ENCODE data around the gene NUBP2. TPM values are rescaled to one million over a fixed set of nuclear protein-coding genes. Genes with fewer than 3 reads are reported as not detected.

Gene NUBP2
- total and polyA plus RNA-seq, 2 experiments from 2014 or later = 79.4 to 175 TPM

DNA sequence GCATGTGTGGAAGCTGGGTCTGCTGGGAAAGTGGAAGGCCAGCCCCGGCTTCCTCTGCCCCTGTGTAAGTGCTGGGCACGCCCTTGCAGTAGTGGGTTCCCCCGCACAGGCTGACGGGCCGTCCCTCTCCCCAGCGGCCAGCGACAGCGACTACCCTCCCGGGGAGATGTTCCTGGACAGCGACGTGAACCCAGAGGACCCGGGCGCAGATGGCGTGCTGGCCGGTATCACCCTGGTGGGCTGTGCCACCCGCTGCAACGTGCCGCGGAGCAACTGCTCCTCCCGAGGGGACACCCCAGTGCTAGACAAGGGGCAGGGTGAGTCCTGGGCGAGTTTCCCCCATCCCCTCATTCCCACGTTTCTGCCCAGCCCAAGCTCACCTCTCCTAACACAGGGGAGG lies 16.9 kb upstream of the NUBP2 start:
- Histone ChIP-seq H3K27me3 (ENCODE audit: insufficient read depth) (no peaks in the 10 kb centered on the region), H2AFZ (no peak overlapping the region), H3K4me3 (no peak overlapping the region), H3F3A (replicated peaks; ENCODE audit: low read depth) (peaks cover 8% of the 10 kb centered on the region; the same call in 1 of the 2 replicates), H3K4me1 (ENCODE audit: insufficient read depth) (peaks cover 4% of the 10 kb centered on the region), H3K9me2 (ENCODE audit: insufficient read depth) (no peaks in the 10 kb centered on the region), H3K79me2 (replicated peaks; ENCODE audit: insufficient read depth) (no peaks in the 10 kb centered on the region), H3K4me2 (no peak overlapping the region), H3K27ac (ENCODE audit: low read depth) (no peak overlapping the region), H4K20me1 (replicated peaks; ENCODE audit: insufficient read depth) (no peaks in the 10 kb centered on the region; the same call in 1 of the 2 replicates), H3K36me3 (ENCODE audit: insufficient read depth) (no peaks in the 10 kb centered on the region)
- no peaks in the 10 kb centered on the region for H3K9me3 Mint-ChIP-seq
- peaks cover 18% of the 10 kb centered on the region; the same call in 2 of the 3 replicates for H3K36me3 Mint-ChIP-seq (ENCODE audit: low read depth)
- DNase-seq (ENCODE audit: low spot score) = no peak
- H3K27me3 Mint-ChIP-seq (ENCODE audit: insufficient read depth, low read depth, poor library complexity) = peaks cover 18% of the 10 kb centered on the region
- H3K27ac Mint-ChIP-seq = no peak overlapping the region
- ATAC-seq = no peak
- peaks cover 5% of the 10 kb centered on the region for H3K4me1 Mint-ChIP-seq
- no peak overlapping the region for H3K4me3 Mint-ChIP-seq
- TF ChIP-seq POLR2AphosphoS5 (IDR thresholded peaks at IDR 0.05; ENCODE audit: low read depth) = no peak
- no peak for TF ChIP-seq EZH2phosphoT487 (IDR thresholded peaks at IDR 0.05; ENCODE audit: unreplicated experiment)
- TF ChIP-seq ZNF114 (CRISPR knock-in tag; IDR thresholded peaks at IDR 0.05) = no peak
- TF ChIP-seq ZNF331 (CRISPR knock-in tag; IDR thresholded peaks at IDR 0.05; ENCODE audit: low read depth) = no peak
- no peak for TF ChIP-seq EZH2 (IDR thresholded peaks at IDR 0.05; ENCODE audit: low read depth, unreplicated experiment)
- TF ChIP-seq STAT1 (IDR thresholded peaks at IDR 0.05; ENCODE audit: unreplicated experiment) = no peak
- TF ChIP-seq, protein P1, sequence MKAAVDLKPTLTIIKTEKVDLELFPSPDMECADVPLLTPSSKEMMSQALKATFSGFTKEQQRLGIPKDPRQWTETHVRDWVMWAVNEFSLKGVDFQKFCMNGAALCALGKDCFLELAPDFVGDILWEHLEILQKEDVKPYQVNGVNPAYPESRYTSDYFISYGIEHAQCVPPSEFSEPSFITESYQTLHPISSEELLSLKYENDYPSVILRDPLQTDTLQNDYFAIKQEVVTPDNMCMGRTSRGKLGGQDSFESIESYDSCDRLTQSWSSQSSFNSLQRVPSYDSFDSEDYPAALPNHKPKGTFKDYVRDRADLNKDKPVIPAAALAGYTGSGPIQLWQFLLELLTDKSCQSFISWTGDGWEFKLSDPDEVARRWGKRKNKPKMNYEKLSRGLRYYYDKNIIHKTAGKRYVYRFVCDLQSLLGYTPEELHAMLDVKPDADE (IDR thresholded peaks at IDR 0.05) = no peak
- no peak for TF ChIP-seq NANOG (IDR thresholded peaks at IDR 0.05; ENCODE audit: borderline replicate concordance)
- TF ChIP-seq, protein P2, sequence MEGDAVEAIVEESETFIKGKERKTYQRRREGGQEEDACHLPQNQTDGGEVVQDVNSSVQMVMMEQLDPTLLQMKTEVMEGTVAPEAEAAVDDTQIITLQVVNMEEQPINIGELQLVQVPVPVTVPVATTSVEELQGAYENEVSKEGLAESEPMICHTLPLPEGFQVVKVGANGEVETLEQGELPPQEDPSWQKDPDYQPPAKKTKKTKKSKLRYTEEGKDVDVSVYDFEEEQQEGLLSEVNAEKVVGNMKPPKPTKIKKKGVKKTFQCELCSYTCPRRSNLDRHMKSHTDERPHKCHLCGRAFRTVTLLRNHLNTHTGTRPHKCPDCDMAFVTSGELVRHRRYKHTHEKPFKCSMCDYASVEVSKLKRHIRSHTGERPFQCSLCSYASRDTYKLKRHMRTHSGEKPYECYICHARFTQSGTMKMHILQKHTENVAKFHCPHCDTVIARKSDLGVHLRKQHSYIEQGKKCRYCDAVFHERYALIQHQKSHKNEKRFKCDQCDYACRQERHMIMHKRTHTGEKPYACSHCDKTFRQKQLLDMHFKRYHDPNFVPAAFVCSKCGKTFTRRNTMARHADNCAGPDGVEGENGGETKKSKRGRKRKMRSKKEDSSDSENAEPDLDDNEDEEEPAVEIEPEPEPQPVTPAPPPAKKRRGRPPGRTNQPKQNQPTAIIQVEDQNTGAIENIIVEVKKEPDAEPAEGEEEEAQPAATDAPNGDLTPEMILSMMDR (conservative IDR thresholded peaks at IDR 0.05; ENCODE audit: low read depth in 2 of 2) = no peak
- TF ChIP-seq, protein P3, sequence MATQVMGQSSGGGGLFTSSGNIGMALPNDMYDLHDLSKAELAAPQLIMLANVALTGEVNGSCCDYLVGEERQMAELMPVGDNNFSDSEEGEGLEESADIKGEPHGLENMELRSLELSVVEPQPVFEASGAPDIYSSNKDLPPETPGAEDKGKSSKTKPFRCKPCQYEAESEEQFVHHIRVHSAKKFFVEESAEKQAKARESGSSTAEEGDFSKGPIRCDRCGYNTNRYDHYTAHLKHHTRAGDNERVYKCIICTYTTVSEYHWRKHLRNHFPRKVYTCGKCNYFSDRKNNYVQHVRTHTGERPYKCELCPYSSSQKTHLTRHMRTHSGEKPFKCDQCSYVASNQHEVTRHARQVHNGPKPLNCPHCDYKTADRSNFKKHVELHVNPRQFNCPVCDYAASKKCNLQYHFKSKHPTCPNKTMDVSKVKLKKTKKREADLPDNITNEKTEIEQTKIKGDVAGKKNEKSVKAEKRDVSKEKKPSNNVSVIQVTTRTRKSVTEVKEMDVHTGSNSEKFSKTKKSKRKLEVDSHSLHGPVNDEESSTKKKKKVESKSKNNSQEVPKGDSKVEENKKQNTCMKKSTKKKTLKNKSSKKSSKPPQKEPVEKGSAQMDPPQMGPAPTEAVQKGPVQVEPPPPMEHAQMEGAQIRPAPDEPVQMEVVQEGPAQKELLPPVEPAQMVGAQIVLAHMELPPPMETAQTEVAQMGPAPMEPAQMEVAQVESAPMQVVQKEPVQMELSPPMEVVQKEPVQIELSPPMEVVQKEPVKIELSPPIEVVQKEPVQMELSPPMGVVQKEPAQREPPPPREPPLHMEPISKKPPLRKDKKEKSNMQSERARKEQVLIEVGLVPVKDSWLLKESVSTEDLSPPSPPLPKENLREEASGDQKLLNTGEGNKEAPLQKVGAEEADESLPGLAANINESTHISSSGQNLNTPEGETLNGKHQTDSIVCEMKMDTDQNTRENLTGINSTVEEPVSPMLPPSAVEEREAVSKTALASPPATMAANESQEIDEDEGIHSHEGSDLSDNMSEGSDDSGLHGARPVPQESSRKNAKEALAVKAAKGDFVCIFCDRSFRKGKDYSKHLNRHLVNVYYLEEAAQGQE (IDR thresholded peaks at IDR 0.05; ENCODE audit: unreplicated experiment) = no peak
- no peak for TF ChIP-seq JUNB (IDR thresholded peaks at IDR 0.05; ENCODE audit: unreplicated experiment)
- TF ChIP-seq, protein P4, sequence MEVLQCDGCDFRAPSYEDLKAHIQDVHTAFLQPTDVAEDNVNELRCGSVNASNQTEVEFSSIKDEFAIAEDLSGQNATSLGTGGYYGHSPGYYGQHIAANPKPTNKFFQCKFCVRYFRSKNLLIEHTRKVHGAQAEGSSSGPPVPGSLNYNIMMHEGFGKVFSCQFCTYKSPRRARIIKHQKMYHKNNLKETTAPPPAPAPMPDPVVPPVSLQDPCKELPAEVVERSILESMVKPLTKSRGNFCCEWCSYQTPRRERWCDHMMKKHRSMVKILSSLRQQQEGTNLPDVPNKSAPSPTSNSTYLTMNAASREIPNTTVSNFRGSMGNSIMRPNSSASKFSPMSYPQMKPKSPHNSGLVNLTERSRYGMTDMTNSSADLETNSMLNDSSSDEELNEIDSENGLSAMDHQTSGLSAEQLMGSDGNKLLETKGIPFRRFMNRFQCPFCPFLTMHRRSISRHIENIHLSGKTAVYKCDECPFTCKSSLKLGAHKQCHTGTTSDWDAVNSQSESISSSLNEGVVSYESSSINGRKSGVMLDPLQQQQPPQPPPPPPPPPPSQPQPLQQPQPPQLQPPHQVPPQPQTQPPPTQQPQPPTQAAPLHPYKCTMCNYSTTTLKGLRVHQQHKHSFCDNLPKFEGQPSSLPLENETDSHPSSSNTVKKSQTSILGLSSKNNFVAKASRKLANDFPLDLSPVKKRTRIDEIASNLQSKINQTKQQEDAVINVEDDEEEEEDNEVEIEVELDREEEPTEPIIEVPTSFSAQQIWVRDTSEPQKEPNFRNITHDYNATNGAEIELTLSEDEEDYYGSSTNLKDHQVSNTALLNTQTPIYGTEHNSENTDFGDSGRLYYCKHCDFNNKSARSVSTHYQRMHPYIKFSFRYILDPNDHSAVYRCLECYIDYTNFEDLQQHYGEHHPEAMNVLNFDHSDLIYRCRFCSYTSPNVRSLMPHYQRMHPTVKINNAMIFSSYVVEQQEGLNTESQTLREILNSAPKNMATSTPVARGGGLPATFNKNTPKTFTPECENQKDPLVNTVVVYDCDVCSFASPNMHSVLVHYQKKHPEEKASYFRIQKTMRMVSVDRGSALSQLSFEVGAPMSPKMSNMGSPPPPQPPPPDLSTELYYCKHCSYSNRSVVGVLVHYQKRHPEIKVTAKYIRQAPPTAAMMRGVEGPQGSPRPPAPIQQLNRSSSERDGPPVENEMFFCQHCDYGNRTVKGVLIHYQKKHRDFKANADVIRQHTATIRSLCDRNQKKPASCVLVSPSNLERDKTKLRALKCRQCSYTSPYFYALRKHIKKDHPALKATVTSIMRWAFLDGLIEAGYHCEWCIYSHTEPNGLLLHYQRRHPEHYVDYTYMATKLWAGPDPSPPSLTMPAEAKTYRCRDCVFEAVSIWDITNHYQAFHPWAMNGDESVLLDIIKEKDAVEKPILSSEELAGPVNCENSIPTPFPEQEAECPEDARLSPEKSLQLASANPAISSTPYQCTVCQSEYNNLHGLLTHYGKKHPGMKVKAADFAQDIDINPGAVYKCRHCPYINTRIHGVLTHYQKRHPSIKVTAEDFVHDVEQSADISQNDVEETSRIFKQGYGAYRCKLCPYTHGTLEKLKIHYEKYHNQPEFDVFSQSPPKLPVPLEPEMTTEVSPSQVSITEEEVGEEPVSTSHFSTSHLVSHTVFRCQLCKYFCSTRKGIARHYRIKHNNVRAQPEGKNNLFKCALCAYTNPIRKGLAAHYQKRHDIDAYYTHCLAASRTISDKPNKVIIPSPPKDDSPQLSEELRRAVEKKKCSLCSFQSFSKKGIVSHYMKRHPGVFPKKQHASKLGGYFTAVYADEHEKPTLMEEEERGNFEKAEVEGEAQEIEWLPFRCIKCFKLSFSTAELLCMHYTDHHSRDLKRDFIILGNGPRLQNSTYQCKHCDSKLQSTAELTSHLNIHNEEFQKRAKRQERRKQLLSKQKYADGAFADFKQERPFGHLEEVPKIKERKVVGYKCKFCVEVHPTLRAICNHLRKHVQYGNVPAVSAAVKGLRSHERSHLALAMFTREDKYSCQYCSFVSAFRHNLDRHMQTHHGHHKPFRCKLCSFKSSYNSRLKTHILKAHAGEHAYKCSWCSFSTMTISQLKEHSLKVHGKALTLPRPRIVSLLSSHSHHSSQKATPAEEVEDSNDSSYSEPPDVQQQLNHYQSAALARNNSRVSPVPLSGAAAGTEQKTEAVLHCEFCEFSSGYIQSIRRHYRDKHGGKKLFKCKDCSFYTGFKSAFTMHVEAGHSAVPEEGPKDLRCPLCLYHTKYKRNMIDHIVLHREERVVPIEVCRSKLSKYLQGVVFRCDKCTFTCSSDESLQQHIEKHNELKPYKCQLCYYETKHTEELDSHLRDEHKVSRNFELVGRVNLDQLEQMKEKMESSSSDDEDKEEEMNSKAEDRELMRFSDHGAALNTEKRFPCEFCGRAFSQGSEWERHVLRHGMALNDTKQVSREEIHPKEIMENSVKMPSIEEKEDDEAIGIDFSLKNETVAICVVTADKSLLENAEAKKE (CRISPR knock-in tag; IDR thresholded peaks at IDR 0.05) = no peak
- TF ChIP-seq CREB1 (CRISPR knock-in tag; IDR thresholded peaks at IDR 0.05; ENCODE audit: low read depth) = no peak
